PC-3 (cell line): ENCODE measurements around the gene MAD1L1. TPM values are rescaled to one million over a fixed set of nuclear protein-coding genes. Genes with fewer than 3 reads are reported as not detected.

Experiments
- ATAC-seq: fragments of 200-7000 bp; cut with Tn5 transposase; 2 replicates; pipeline ENCODE4 v1.9.1; 2020; ENCODE audit warnings: mild to moderate bottlenecking, moderate library complexity
- BruUV-seq: library from RNA; stranded (reverse); fragments of 400-500 nt; replicated peaks from 2 replicates; lab custom pipeline; 2021; lab: Mats Ljungman, UMichigan
- CTCF ChIA-PET: fragments of 300-600 bp; sonication (Branson Sonifier 250); formaldehyde crosslinking; loops from one replicate; lab custom pipeline; 2022; ENCODE audit warnings: antibody characterized with exemption; lab: Charles Lee
- POLR2A ChIA-PET: fragments of 300-600 bp; sonication (Branson Sonifier 250); formaldehyde crosslinking; loops from one replicate; lab custom pipeline; 2022; ENCODE audit warnings: antibody characterized with exemption; ENCODE audit not compliant: unreplicated experiment; lab: Charles Lee
- DNase-seq: peaks from one replicate; pipeline ENCODE4 v3.0.0-alpha.2; 2015
- H2AFZ ChIP-seq: fragments of 300-600 bp; sonication (generic); 2 replicates; pipeline ENCODE4 v1.6.0; 2016; ENCODE audit warnings: antibody characterized with exemption, low read length
- H3F3A ChIP-seq: fragments of 300-600 bp; sonication (generic); one replicate; pipeline ENCODE4 v1.6.0; 2017; ENCODE audit warnings: antibody characterized with exemption, low read length, control low read depth, mild to moderate bottlenecking; ENCODE audit not compliant: unreplicated experiment
- H3K27ac ChIP-seq: fragments of 300-600 bp; sonication (generic); 2 replicates; pipeline ENCODE4 v1.5.1; 2016; ENCODE audit warnings: mild to moderate bottlenecking, low read length
- H3K27me3 ChIP-seq: fragments of 300-600 bp; sonication (generic); 2 replicates; pipeline ENCODE4 v1.6.1; 2016; ENCODE audit warnings: low read length, mixed read lengths
- H3K36me3 ChIP-seq: fragments of 300-600 bp; sonication (generic); 2 replicates; pipeline ENCODE4 v1.6.1; 2016; ENCODE audit warnings: low read depth, mixed run types, low read length, mixed read lengths
- H3K4me1 ChIP-seq: fragments of 300-600 bp; sonication (generic); 2 replicates; pipeline ENCODE4 v1.5.1; 2016; ENCODE audit warnings: low read length; ENCODE audit not compliant: insufficient read depth
- H3K4me2 ChIP-seq: fragments of 300-600 bp; sonication (generic); 2 replicates; pipeline ENCODE4 v1.6.0; 2016; ENCODE audit warnings: low read length
- H3K4me3 ChIP-seq: fragments of 300-600 bp; sonication (generic); 2 replicates; pipeline ENCODE4 v1.5.1; 2016; ENCODE audit warnings: mild to moderate bottlenecking, low read length, mixed read lengths
- H3K79me2 ChIP-seq: fragments of 300-600 bp; sonication (generic); 2 replicates; pipeline ENCODE4 v1.6.1; 2017; ENCODE audit warnings: low read length, mixed read lengths
- H3K9ac ChIP-seq: fragments of 300-600 bp; sonication (generic); 2 replicates; pipeline ENCODE4 v1.6.0; 2016; ENCODE audit warnings: mild to moderate bottlenecking, low read length
- H3K9me2 ChIP-seq: fragments of 300-600 bp; sonication (generic); replicated peaks from 2 replicates; pipeline ENCODE4 v1.6.1; 2016; ENCODE audit warnings: mixed run types, low read length, mixed read lengths
- H3K9me3 ChIP-seq: fragments of 300-600 bp; sonication (generic); 2 replicates; pipeline ENCODE4 v1.6.1; 2016; ENCODE audit warnings: low read length, mixed read lengths
- H4K20me1 ChIP-seq: fragments of 300-600 bp; sonication (generic); 2 replicates; pipeline ENCODE4 v1.6.1; 2016; ENCODE audit warnings: low read length, mixed read lengths
- CTCF ChIP-seq: fragments of 300-600 bp; sonication (generic); conservative IDR thresholded peaks from 2 replicates; pipeline ENCODE4 v1.5.1; 2017; ENCODE audit warnings: antibody characterized with exemption, low read depth, mild to moderate bottlenecking, low read length
- EZH2 ChIP-seq: fragments of 300-600 bp; sonication (generic); IDR thresholded peaks from one replicate; pipeline ENCODE4 v1.6.1; 2017; ENCODE audit warnings: antibody characterized with exemption, mild to moderate bottlenecking, low read length; ENCODE audit not compliant: unreplicated experiment
- EZH2phosphoT487 ChIP-seq: fragments of 300-600 bp; sonication (generic); IDR thresholded peaks from 2 replicates; pipeline ENCODE4 v1.6.1; 2018; ENCODE audit warnings: mild to moderate bottlenecking, antibody characterized with exemption, low read length, borderline replicate concordance
- intact Hi-C: fragments of 100-400 bp; cut with micrococcal nuclease; formaldehyde crosslinking; loops from 2 replicates; pipeline ENCODE4 v1.9.0; 2023
- total RNA-seq: library from RNA; depleted of rRNA; stranded (reverse); fragments of >200 nt; gene quantifications from 2 replicates; pipeline ENCODE4 v1.2.3, GENCODE V29; 2014

Gene MAD1L1
- total RNA-seq, 1 experiment from 2014 or later: 88.4 TPM

- BruUV-seq: no TSS peak
- POLR2A ChIA-PET: no interaction called here
- Histone ChIP-seq H3K36me3 (peaks cover 13% of the 10 kb centered on the region), H3K9me2 (no peaks in the 10 kb centered on the region), H3F3A (no peaks in the 10 kb centered on the region), H3K79me2 (no peaks in the 10 kb centered on the region), H3K9me3 (no peaks in the 10 kb centered on the region), H4K20me1 (no peaks in the 10 kb centered on the region), H3K27ac (no peak overlapping the region), H3K4me1 (no peaks in the 10 kb centered on the region), H3K9ac (no peak overlapping the region), H3K27me3 (no peaks in the 10 kb centered on the region), H3K4me3 (no peak overlapping the region), H3K4me2 (no peak overlapping the region), H2AFZ (no peak overlapping the region)
- DNase-seq (no peak), ATAC-seq (no peak)
- CTCF ChIA-PET: no interaction called here
- intact Hi-C loops: loop anchor here (5.0 kb wide), 2 partner anchors 48 to 543 kb away; no protein-coding TSS in a partner anchor
- no peak for TF ChIP-seq CTCF
- TF ChIP-seq EZH2: no peak
- TF ChIP-seq EZH2phosphoT487: no peak
Measured at GRCh38 chr7:2205036-2205780, 27.5 kb downstream of the MAD1L1 start.

DNA sequence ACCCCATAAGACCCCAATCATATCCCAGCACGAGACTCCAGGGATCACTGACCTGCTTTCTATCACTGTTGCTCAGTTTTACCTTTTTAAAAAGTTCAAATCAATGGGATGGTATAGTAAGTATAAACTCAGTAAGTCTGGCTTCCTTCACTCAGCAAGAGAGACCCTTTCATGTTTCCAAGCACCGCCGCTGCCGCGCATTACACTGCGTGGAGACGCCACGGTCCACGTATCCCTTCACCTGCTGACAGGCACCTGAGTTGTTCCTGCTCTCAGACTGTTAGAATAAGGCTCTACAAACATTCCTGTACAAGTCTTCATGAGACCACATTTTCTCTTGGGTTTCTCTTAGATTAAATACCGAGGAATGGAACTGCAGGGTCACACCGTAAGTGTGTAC lies 28.3 kb downstream of the MAD1L1 start:
- no peak overlapping the region for H3K4me2 ChIP-seq
- ChIA-PET POLR2A (no interaction called here), CTCF (no interaction called here)
- no peaks in the 10 kb centered on the region for H3K79me2 ChIP-seq
- H4K20me1 ChIP-seq: no peaks in the 10 kb centered on the region
- BruUV-seq: no TSS peak
- TF ChIP-seq EZH2 (no peak), CTCF (no peak), EZH2phosphoT487 (no peak)
- no peaks in the 10 kb centered on the region for H3K9me2 ChIP-seq
- H3K9me3 ChIP-seq: no peaks in the 10 kb centered on the region
- H3K4me1 ChIP-seq: no peaks in the 10 kb centered on the region
- intact Hi-C loops: no loop called here
- H2AFZ ChIP-seq: no peak overlapping the region
- H3K9ac ChIP-seq: no peak overlapping the region
- H3K36me3 ChIP-seq: peaks cover 13% of the 10 kb centered on the region
- no peaks in the 10 kb centered on the region for H3F3A ChIP-seq
- ATAC-seq (no peak), DNase-seq (no peak)
- no peak overlapping the region for H3K27ac ChIP-seq
- no peaks in the 10 kb centered on the region for H3K27me3 ChIP-seq
- H3K4me3 ChIP-seq: no peak overlapping the region

DNA sequence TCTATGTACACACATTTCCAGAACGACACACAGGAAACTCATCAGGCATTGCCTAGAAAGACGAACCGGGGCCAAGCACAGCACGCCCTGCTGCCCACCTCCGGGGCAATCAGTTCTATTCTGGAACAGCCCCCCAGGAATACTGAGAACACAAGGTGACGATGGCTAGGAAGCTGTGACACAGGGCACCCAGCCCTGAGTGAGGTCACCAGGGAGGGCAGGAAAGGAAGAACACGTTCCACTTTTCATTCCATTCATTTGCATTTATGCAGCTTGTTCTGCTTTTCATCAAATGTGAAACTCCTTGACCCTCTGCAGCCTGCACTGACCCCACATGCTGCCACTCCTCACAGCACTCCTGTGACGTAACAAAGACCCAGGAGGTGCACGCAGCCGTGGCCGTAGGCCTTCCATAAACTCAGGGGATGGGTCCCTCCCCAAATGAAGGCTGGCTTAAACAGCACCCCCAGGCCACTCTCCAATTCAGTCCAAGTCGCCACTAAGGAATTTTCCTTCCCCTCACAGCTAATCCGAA lies 28.9 kb downstream of the MAD1L1 start:
- ATAC-seq (no peak; the same call in 1 of the 2 replicates), DNase-seq (no peak)
- Histone ChIP-seq H3K9me3 (no peaks in the 10 kb centered on the region), H3K27ac (no peak overlapping the region), H2AFZ (no peak overlapping the region), H3K4me1 (no peaks in the 10 kb centered on the region), H3K9ac (no peak overlapping the region), H3K9me2 (no peaks in the 10 kb centered on the region), H3K36me3 (peaks cover 13% of the 10 kb centered on the region), H3K4me2 (no peak overlapping the region), H3K4me3 (no peak overlapping the region), H3K27me3 (no peaks in the 10 kb centered on the region), H4K20me1 (no peaks in the 10 kb centered on the region), H3F3A (no peaks in the 10 kb centered on the region), H3K79me2 (no peaks in the 10 kb centered on the region)
- CTCF ChIA-PET: no interaction called here
- no peak for TF ChIP-seq EZH2phosphoT487
- TF ChIP-seq EZH2: no peak
- TF ChIP-seq CTCF: no peak
- intact Hi-C loops: no loop called here
- BruUV-seq: no TSS peak
- POLR2A ChIA-PET: interaction anchor here (0.6 kb wide), 1 partner anchor 28 kb away, joined by 6 read pairs; no protein-coding TSS in a partner anchor
